ENCODE measurements around the gene CDC123.
"Not testable (repeated sequence)": the region's sequence is repeated elsewhere in the genome, so short reads cannot be mapped to it uniquely, and the experiment has no call there.

CDC123 gene

GRCh38 chr10:12189426-12189825 lies 6.6 kb upstream of the CDC123 start:
- DNase-seq (ENCODE audit: low read depth in 2 of 2): no peak

- DNase-seq (ENCODE audit: low read depth in 2 of 2): no peak
Observed at GRCh38 chr10:12191715-12192114, 4.3 kb upstream of the CDC123 start.

GRCh38 chr10:12193193-12193592 lies 2.8 kb upstream of the CDC123 start:
- DNase-seq (ENCODE audit: low read depth in 2 of 2): no peak

- peak in 1 of 2 donors; percentile 8 for DNase-seq (ENCODE audit: low read depth in 2 of 2)
Observed at GRCh38 chr10:12194752-12195271, 1.2 kb upstream of the CDC123 start.

- DNase-seq (ENCODE audit: low read depth in 2 of 2): no peak
Observed at GRCh38 chr10:12195281-12195602, 746 bp upstream of the CDC123 start.

- no peak for DNase-seq (ENCODE audit: low read depth in 2 of 2)
Observed at GRCh38 chr10:12196531-12197211, 683 bp downstream of the CDC123 start.

GRCh38 chr10:12198156-12198555 lies 2.2 kb downstream of the CDC123 start:
- no peak for DNase-seq (ENCODE audit: low read depth in 2 of 2)

GRCh38 chr10:12200850-12201249 lies 4.9 kb downstream of the CDC123 start:
- DNase-seq (ENCODE audit: low read depth in 2 of 2): no peak

- no peak for DNase-seq (ENCODE audit: low read depth in 2 of 2)
Observed at GRCh38 chr10:12201543-12201942, 5.6 kb downstream of the CDC123 start.

- no peak for DNase-seq (ENCODE audit: low read depth in 2 of 2)
Observed at GRCh38 chr10:12202226-12202625, 6.2 kb downstream of the CDC123 start.

- no peak for DNase-seq (ENCODE audit: low read depth in 2 of 2)
Observed at GRCh38 chr10:12205082-12205481, 9.1 kb downstream of the CDC123 start.

- DNase-seq (ENCODE audit: low read depth in 2 of 2): no peak
Observed at GRCh38 chr10:12207114-12207513, 11.1 kb downstream of the CDC123 start.

- no peak for DNase-seq (ENCODE audit: low read depth in 2 of 2)
Observed at GRCh38 chr10:12208460-12208859, 12.5 kb downstream of the CDC123 start.

GRCh38 chr10:12212454-12212853 lies 16.5 kb downstream of the CDC123 start:
- DNase-seq (ENCODE audit: low read depth in 2 of 2): no peak

- no peak for DNase-seq (ENCODE audit: low read depth in 2 of 2)
Observed at GRCh38 chr10:12213621-12214020, 17.6 kb downstream of the CDC123 start.

- no peak for DNase-seq (ENCODE audit: low read depth in 2 of 2)
Observed at GRCh38 chr10:12214093-12214492, 18.1 kb downstream of the CDC123 start.

GRCh38 chr10:12214763-12215218 lies 18.8 kb downstream of the CDC123 start:
- DNase-seq (ENCODE audit: low read depth in 2 of 2): no peak

- no peak for DNase-seq (ENCODE audit: low read depth in 2 of 2)
Observed at GRCh38 chr10:12218991-12219390, 23.0 kb downstream of the CDC123 start.

GRCh38 chr10:12221323-12222298 lies 25.6 kb downstream of the CDC123 start:
- DNase-seq (ENCODE audit: low read depth in 2 of 2): no peak

GRCh38 chr10:12225444-12225843 lies 29.5 kb downstream of the CDC123 start:
- DNase-seq (ENCODE audit: low read depth in 2 of 2): no peak

GRCh38 chr10:12226438-12226837 lies 30.4 kb downstream of the CDC123 start:
- not testable (repeated sequence) for DNase-seq (ENCODE audit: low read depth in 2 of 2)

- no peak for DNase-seq (ENCODE audit: low read depth in 2 of 2)
Observed at GRCh38 chr10:12228851-12229250, 32.9 kb downstream of the CDC123 start.

- DNase-seq (ENCODE audit: low read depth in 2 of 2): not testable (repeated sequence)
Observed at GRCh38 chr10:12234687-12235086, 38.7 kb downstream of the CDC123 start.
